ENCODE data around the gene C1QTNF12. TPM values are rescaled to one million over a fixed set of nuclear protein-coding genes. Genes with fewer than 3 reads are reported as not detected.

Gene C1QTNF12
- total and polyA plus RNA-seq, 7 donors, result 0.13 to 1.4 (median 0.86) TPM

DNA sequence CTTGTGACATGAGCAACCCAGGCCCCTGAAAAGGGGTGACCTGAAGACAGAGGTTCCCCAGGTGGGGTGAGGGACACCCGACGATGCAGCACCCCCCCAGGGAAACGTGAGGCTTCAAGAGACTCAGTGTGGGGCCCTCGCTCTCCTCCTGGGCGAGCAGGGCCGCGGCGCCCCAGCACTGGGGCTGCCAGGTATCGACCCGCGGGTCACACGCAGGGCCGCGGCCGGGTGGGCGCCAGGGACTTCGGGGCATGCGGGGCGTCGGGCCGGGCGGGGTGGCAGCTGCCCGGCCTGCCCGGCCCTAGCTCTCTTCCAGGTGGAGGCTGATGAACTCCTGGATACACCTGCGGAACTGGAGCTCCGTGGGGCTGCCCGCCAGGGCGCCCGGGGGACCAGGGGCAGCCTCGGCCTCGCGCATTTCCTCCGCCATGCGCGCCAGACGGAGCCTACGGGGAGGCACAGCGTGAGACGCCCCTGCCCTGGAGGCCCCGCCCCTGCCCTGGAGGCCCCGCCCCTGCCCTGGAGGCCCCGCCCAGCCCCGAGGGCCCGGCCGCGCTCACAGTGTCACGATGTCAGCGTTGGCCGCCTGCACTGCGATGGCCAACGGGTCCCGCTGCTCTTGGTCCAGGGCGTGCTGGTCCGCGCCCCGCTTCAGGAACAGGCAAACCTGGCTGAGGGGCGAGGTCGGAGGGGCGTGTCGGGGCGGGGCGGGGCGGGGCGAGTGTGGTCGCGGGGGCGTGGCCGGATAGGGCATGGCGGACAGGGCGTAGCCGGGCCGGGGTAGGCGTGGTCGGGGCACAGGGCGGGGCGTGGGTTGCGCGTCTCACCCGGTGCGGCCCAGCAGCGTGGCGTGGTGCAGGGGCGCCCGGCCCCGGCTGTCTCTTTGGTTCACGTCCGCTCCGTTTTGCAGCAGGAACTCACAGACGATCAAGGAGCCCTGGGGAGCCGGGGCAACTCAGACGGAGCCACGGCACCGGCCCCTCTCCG, 47.0 kb upstream of the C1QTNF12 start:
- no peaks in the 10 kb centered on the region for H3K27me3 ChIP-seq (ENCODE audit: insufficient read depth in 3 of 3, low read length in 2 of 3)
- intact Hi-C loops (cut with DNase I), result loop anchor here in 1 of 2 donors (5.0 kb wide), 2 partner anchors 261 to 311 kb away; partner anchors contain the start of gene PERM1
- peak; percentile 14 to 57 for DNase-seq
- no peak overlapping the region for H3K27ac ChIP-seq
- TF ChIP-seq, protein P1, sequence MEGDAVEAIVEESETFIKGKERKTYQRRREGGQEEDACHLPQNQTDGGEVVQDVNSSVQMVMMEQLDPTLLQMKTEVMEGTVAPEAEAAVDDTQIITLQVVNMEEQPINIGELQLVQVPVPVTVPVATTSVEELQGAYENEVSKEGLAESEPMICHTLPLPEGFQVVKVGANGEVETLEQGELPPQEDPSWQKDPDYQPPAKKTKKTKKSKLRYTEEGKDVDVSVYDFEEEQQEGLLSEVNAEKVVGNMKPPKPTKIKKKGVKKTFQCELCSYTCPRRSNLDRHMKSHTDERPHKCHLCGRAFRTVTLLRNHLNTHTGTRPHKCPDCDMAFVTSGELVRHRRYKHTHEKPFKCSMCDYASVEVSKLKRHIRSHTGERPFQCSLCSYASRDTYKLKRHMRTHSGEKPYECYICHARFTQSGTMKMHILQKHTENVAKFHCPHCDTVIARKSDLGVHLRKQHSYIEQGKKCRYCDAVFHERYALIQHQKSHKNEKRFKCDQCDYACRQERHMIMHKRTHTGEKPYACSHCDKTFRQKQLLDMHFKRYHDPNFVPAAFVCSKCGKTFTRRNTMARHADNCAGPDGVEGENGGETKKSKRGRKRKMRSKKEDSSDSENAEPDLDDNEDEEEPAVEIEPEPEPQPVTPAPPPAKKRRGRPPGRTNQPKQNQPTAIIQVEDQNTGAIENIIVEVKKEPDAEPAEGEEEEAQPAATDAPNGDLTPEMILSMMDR (IDR thresholded peaks at IDR 0.05), result no peak
- peaks cover 0 to 37% of the 10 kb centered on the region in 2 donors for H3K36me3 ChIP-seq (ENCODE audit: insufficient read depth in 1 of 2, low read depth in 1 of 2)
- H3K4me3 ChIP-seq, result no peak overlapping the region
- 81 to 85% (median 84%) methylated on average over 72 to 94 of the region's 94 CpGs for WGBS, 3 donors
- no peaks in the 10 kb centered on the region for H3K9me3 ChIP-seq
- peak in 2 of 4 donors; percentile 22 to 29 for ATAC-seq
- no peaks in the 10 kb centered on the region for H3K4me1 ChIP-seq

DNA sequence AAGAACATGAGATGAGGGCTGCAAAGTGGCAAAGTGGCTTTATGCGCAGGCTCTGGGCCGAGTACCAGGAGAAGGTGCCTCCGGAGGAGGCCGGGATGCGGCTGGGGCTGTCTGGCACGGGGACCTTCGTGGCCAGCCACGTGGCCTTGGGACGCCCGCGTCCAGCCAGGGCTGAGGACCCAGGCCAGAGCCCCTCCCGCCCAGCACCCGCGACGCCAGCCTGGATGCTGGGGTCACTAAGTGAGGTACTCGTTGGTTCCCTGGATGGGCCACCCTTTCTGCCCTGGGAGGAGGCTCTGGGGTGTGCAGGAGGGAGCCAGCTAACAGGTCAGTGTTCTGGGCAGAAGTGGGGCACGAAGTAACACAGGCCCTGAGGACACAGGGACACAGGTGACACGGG, 46.3 kb upstream of the C1QTNF12 start:
- H3K36me3 ChIP-seq (ENCODE audit: insufficient read depth in 1 of 2, low read depth in 1 of 2), result peaks cover 0 to 35% of the 10 kb centered on the region in 2 donors
- intact Hi-C loops (cut with DNase I), result loop anchor here in 1 of 2 donors (1.0 to 5.0 kb wide), 3 partner anchors 171 to 311 kb away; partner anchors contain the start of gene PERM1
- H3K27me3 ChIP-seq (ENCODE audit: insufficient read depth in 3 of 3, low read length in 2 of 3), result peaks cover 0 to under 1% (median 0%) of the 10 kb centered on the region in 3 donors
- DNase-seq (peak; percentile 12 to 51), ATAC-seq (no peak)
- no peaks in the 10 kb centered on the region for H3K9me3 ChIP-seq
- no peak overlapping the region for H3K27ac ChIP-seq
- TF ChIP-seq, protein P1 (IDR thresholded peaks at IDR 0.05), result no peak
- H3K4me3 ChIP-seq, result no peak overlapping the region
- 86 to 93% (median 89%) methylated on average over 18 of the region's 18 CpGs for WGBS, 3 donors
- no peaks in the 10 kb centered on the region for H3K4me1 ChIP-seq

DNA sequence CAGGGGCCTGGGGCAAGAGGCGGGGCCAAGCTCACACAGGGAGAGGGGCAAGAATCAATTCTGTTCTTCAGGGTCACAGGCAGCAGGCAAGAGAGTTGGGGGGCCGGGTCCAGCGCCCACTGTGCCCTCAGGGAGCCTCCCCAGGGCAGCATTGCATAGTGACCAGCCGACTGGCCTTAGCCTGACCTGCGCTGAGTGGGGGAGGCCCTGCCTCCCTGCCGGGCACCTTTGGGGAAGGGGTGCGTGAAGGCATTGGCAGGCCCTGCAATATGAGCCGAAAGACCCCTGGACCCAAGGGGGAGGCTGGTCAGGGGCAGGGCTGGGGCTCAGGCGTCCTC, 45.9 kb upstream of the C1QTNF12 start:
- peak in 1 of 4 donors; percentile 4 for ATAC-seq
- WGBS, 3 donors, result 87 to 92% (median 89%) methylated on average over 9 of the region's 9 CpGs
- TF ChIP-seq, protein P1 (IDR thresholded peaks at IDR 0.05), result no peak

DNA sequence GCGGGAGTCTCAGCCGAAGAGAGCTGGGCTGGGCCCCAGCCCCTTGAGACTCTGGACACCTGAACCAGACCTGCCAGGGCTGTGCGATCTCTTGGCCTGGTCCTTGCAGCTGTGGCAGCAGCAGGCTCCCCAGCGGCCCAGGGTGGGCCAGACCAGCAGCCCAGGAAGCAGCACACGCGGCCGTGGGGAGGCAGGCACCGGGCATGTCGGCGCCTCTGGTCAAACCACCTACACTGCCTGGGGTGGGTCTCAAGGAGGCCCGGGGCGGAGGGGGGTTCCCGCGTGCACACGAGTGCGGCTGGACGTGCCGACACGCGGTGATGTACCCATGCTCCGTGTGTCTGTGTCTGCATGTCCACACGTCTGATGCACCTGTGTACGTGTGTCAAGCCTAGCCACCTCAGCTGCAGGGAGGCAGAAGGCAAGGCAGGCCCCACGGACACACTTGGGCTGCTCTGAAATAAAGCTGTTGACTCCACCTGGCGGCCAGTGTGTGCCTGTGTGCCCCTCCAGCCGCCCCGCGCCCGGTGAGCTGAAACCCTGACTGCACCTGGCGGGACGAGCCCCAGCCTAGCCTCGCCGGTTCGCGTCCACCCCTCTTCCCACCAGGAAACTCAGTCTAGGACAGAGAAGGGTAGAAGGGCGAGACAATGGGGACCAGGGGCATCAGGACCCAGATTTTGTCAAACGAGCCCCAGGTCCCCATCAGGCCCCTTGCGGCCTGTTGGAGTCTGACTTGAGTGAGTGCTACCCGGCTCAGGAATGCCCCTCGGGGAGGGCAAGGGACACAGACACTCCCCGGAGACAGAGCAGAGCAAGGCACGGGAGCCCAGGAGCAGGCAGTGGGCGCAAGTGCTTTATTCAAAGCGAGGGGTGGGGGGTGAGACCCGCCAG, 45.3 kb upstream of the C1QTNF12 start:
- Histone ChIP-seq H3K9me3 (no peaks in the 10 kb centered on the region), H3K4me1 (no peaks in the 10 kb centered on the region), H3K27me3 (ENCODE audit: insufficient read depth in 3 of 3, low read length in 2 of 3) (peaks cover 0 to 10% (median 0%) of the 10 kb centered on the region in 3 donors), H3K36me3 (ENCODE audit: insufficient read depth in 1 of 2, low read depth in 1 of 2) (peaks cover 0 to 29% of the 10 kb centered on the region in 2 donors), H3K4me3 (no peak overlapping the region), H3K27ac (no peak overlapping the region)
- TF ChIP-seq, protein P1 (IDR thresholded peaks at IDR 0.05), result peak; percentile 61
- intact Hi-C loops (cut with DNase I), result loop anchor here (1.0 to 5.0 kb wide), 4 partner anchors 169 to 309 kb away; partner anchors contain the start of gene PERM1 (in 1 of the 2)
- DNase-seq (peak; percentile 58 to 84), ATAC-seq (peak; percentile 61 to 87 (median 74))
- WGBS, 3 donors, result 36 to 46% (median 38%) methylated on average over 40 to 45 of the region's 45 CpGs

More for the DNA sequence above, 45.9 kb upstream of the C1QTNF12 start:
- Histone ChIP-seq H3K27me3 (ENCODE audit: insufficient read depth in 3 of 3, low read length in 2 of 3) (peaks cover 0 to 5% (median 0%) of the 10 kb centered on the region in 3 donors), H3K4me3 (no peak overlapping the region), H3K4me1 (no peaks in the 10 kb centered on the region), H3K27ac (no peak overlapping the region), H3K9me3 (no peaks in the 10 kb centered on the region), H3K36me3 (ENCODE audit: insufficient read depth in 1 of 2, low read depth in 1 of 2) (peaks cover 0 to 31% of the 10 kb centered on the region in 2 donors)
- intact Hi-C loops (cut with DNase I), result loop anchor here in 1 of 2 donors (1.0 to 5.0 kb wide), 3 partner anchors 170 to 310 kb away; partner anchors contain the start of gene PERM1
- peak; percentile 6 to 47 for DNase-seq
